ENCODE data around the gene TIPARP.
A peak's percentile ranks its signal among the peaks of the same experiment; 100 is the strongest.
"Not testable (repeated sequence)": the region's sequence is repeated elsewhere in the genome, so short reads cannot be mapped to it uniquely, and the experiment has no call there.

The TIPARP gene

DNA sequence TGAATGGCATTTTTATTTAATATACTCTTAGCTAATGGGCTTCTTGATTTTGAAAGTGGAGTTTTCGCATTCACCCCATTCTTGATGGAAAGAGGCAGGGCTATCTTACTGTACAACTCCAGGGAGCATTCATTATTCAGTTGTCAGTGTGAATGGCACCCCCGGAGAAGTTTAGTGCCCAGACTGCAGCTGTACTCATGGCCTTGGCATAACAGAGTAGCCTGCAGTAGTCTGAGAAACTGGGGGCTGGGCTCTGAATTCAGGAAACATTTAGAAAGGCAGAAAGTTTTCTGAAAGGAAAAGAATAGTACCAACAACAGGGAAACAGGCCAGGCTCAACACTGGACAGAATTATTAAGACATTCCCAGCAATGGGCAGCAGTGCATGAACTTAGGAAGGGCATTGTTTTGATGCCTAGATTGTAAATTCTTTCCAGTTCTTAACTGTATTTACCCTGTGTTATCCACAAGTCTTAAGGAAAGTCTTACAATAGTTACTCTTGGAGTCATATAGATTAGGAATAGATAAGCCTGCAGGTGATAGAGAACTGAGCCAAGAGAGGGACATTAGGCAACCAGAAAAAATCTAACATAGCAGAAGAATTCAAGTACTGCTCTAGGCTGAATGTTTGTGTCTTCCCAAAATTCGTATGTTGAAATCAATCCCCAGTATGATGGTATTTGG, 44.4 kb downstream of the TIPARP start:
- no peak for DNase-seq

DNA sequence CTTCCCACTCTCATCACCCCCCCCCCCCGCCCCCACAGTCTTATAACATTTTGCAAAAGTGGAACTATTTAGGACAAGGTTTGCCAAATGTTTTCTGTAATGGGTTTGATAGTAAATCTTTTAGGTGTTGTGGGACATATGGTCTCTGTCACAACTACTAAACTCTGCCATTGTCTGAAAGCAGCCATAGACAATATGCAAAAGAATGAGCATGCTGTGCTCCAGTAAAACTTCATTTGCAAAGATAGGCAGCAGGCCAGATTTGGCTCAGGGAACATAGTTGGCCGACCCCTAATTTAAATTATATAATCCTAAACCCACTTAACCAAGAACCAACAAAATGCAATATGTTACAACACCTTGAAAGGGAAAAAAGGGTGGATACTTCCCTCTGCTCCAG, 46.4 kb downstream of the TIPARP start:
- DNase-seq, result no peak

GRCh38 chr3:156721687-156722618, 47.6 kb downstream of the TIPARP start:
- no peak for DNase-seq

GRCh38 chr3:156723182-156723619, 48.8 kb downstream of the TIPARP start:
- DNase-seq, result peak; percentile 76

DNA sequence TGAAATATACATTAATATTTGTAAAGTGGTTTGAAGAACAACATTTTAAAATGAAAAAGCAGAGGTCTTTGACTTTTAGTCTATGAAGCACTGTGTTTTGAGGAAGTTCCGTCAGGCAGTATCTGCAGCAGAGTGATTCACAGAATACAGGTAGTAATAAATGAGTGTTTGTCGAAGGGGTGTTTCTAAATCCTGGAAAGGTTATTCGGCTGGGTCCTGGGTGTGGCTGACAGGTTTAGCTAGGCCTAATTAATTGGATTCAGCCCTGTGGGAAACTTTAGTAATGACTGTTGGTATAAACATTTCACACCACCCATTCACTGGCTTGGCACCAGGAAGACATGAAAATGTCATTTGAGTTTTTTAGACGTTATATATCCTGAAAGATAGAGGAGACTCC, 51.3 kb downstream of the TIPARP start:
- DNase-seq, result peak; percentile 8

DNA sequence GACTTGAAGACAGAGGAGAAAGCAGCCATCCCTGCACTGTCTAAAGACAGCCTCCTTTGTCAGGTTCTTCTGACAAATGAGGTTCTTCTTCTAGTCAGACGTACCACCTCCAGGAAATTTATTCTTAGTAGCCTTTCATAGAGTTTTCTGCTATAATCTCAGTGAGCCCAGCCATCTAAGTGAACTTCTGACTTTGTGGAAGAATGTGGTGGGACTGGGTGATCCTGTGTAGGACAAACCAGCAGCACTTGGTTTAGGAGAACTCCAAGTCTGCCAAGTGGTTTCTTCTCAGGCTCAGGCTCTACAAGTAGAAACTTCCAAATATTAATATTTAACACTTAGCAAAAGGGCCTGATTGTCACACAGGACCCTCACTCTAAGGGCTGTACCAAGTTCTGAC, 52.1 kb downstream of the TIPARP start:
- DNase-seq, result no peak

- DNase-seq, result no peak
Measured at GRCh38 chr3:156727519-156728205, 53.3 kb downstream of the TIPARP start.

GRCh38 chr3:156728267-156728985, 54.0 kb downstream of the TIPARP start:
- DNase-seq, result no peak

- no peak for DNase-seq
Measured at GRCh38 chr3:156729460-156730179, 55.2 kb downstream of the TIPARP start.

GRCh38 chr3:156731813-156732212, 57.4 kb downstream of the TIPARP start:
- no peak for DNase-seq

DNA sequence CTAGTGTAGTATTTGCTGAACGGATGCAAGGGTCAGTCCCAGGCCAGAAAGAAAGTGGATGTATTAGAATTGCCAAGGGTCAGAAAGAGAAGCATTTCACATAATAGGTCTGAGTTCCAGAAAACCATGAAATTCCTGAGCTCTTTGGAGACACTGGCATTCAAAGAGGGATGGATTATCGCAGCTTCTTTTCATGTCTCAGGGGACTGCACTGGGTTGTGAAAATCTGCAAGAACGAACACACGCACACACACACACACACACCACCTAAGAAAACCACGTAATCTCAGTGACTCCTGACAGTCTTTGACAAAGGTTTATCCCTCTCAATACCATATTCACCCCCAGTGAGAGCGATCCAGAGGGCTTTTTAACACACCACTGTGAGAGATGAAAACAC, 57.9 kb downstream of the TIPARP start:
- DNase-seq, result no peak

GRCh38 chr3:156732715-156733421, 58.5 kb downstream of the TIPARP start:
- peak; percentile 54 for DNase-seq

GRCh38 chr3:156734661-156735060, 60.3 kb downstream of the TIPARP start:
- DNase-seq, result not testable (repeated sequence)

- no peak for DNase-seq
Measured at GRCh38 chr3:156735471-156735870, 61.1 kb downstream of the TIPARP start.

- DNase-seq, result not testable (repeated sequence)
Measured at GRCh38 chr3:156737049-156737448, 62.7 kb downstream of the TIPARP start.

DNA sequence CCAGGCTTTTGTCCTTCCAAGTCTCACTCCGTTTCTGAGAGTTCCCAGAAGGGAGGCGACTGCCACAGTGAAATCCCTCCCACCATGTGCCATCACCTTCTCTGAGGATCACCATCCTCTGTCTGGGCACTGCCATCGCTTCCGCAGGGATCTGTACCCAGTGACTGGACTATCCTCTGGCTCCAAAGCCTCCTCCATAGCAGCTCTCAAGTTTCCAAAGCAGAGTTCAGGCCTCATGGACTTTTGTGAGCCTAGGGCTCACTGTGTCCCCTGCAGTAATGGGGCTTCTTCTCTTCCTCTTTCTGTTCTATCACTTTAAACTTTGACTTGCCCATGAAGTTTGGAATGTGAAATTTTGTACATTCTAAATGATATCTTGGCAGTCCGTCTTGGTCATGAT, 63.9 kb downstream of the TIPARP start:
- no peak for DNase-seq

- no peak for DNase-seq
Measured at GRCh38 chr3:156739976-156740375, 65.6 kb downstream of the TIPARP start.

DNA sequence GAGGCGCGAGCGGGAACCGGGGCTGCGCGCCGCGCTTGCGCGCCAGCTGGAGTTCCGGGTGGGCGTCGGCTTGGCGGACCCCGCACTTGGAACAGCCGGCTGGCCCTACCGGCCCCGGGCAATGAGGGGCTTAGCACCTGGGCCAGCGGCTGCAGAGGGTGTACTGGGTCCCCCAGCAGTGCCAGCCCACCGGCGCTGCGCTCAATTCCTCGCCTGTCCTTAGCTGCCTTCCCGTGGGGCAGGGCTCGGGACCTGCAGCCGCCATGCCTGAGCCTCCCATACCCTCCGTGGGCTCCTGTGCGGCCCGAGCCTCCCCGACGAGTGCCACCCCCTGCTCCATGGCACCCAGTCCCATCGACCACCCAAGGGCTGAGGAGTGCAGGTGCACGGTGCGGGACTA, 66.2 kb downstream of the TIPARP start:
- DNase-seq, result not testable (repeated sequence)

DNA sequence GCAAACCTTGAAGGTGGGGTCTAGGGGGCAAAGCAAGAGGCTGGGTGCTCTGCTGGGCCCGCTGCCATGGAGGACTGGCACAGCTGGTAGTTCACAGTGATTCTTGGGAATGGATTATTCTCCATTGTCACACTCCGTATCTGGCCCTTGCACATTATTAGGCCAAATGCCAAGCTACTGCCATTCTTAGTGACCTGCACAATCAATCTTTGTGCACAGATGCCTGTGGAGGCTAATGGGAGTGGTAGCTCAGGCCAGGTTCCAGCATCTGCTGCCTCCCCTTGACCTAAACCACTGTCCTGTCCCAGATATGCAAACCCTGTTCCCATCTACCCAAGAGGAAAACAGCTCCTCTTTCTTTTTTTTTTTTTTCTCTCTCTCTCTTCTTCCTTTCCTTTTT, 67.5 kb downstream of the TIPARP start:
- DNase-seq, result no peak

DNA sequence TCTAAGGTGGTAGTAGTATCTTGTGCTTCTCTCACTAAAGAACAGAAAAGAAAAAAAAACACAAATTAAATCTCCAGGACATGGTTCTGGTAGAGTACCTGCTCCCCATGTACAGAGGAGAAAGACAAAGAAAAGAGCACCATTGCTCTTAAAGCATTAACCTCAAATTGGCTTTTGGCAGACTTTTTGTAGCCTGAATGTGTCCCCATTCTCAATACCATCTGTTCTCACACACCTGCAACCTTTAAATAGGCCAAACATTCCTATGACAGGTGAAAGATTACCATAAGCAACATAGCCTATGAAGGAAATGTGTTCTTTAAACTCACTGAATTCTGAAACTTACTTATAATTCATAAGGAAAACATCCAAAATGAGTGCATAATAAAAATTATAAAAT, 68.0 kb downstream of the TIPARP start:
- DNase-seq, result no peak

DNA sequence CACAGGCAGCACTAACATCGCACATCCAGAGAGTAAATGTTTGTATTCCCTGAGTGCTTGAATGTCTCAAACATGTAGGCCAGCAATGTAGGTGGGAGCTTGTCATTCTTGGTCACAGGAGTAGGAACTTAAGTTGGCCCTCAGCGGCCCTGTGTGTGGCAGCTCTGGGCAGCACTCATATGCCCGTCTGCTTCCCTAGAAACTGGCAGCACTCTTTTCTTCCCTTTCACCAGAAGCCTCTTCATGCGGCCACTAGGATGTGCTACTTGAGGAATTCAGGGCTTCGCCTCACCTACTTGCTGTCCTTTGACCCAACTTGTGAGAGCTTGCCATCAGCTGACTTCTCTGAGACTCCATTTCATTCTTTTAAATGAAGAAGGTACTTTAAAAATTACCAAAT, 69.5 kb downstream of the TIPARP start:
- no peak for DNase-seq

Data from activated CD4-positive, alpha-beta T cell treated with anti-CD3 and anti-CD28 coated beads, Interleukin-10, Interleukin-2, amounts not matched to agents 100 ng/mL and 50 ng/mL, durations not matched to agents 16 hours and 8 hours (primary cell).